ENCODE measurements around the gene PDLIM5. TPM values are rescaled to one million over a fixed set of nuclear protein-coding genes. Genes with fewer than 3 reads are reported as not detected.

The PDLIM5 gene
- total RNA-seq, 2 donors from 2014 or later: 129 to 168 TPM

DNA sequence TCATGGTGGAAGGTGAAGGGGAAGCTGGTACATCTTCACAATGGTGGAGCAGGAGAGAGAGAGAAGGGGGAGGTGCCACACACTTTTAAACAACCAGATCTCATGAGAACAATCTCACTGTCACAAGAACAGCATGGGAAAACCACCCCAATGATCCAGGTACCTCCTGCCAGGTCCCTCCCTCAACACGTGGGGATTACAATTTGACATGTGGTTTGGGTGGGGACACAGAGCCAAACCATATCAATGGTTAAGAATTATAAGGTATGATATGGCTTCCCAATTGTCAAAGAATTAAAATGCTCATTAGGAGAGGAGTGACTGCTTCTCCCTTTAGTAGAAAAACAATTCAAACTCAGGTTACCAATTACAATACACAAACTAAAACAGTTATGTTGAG lies 143.3 kb downstream of the PDLIM5 start:
- Histone ChIP-seq H3K9ac (ENCODE audit: low read depth in 2 of 2, low read length in 2 of 2) (no peak overlapping the region), H3K4me1 (no peaks in the 10 kb centered on the region), H3K27ac (no peak overlapping the region), H3K9me3 (no peaks in the 10 kb centered on the region), H3K36me3 (no peaks in the 10 kb centered on the region), H3K27me3 (no peaks in the 10 kb centered on the region), H3K4me3 (no peak overlapping the region)
- intact Hi-C loops (cut with DNase I): no loop called here
- TF ChIP-seq CTCF (IDR thresholded peaks at IDR 0.05): no peak
- DNase-seq: no peak

GRCh38 chr4:94595880-94596483 lies 144.2 kb downstream of the PDLIM5 start:
- Histone ChIP-seq H3K27me3 (no peaks in the 10 kb centered on the region), H3K27ac (no peak overlapping the region), H3K9me3 (no peaks in the 10 kb centered on the region), H3K9ac (ENCODE audit: low read depth in 2 of 2, low read length in 2 of 2) (no peak overlapping the region), H3K4me3 (no peak overlapping the region), H3K4me1 (no peaks in the 10 kb centered on the region), H3K36me3 (no peaks in the 10 kb centered on the region)
- no peak for DNase-seq
- TF ChIP-seq CTCF (IDR thresholded peaks at IDR 0.05): peak; percentile 51
- intact Hi-C loops (cut with DNase I): no loop called here

DNA sequence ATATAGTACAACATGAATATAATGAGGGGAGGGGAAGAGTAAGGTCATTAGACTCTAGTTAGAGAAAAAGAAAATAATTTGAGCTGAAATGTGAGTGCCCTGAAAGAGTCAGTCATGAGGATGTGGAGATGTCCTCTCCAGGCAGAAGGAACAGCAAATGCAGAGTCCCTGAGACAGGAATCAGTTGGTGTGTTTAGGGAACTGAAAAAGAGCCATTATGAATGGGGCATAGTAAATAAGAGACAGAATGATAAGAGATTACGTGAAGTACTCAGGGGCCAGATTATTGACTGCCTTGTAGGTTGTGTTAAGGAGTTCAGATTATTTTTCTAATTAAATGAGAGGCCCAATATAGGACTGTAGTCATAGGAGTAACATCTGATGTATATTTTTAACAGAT lies 147.0 kb downstream of the PDLIM5 start:
- H3K4me3 ChIP-seq: no peak overlapping the region
- intact Hi-C loops (cut with DNase I): no loop called here
- no peak for TF ChIP-seq CTCF (IDR thresholded peaks at IDR 0.05)
- H3K9me3 ChIP-seq: no peaks in the 10 kb centered on the region
- no peaks in the 10 kb centered on the region for H3K4me1 ChIP-seq
- DNase-seq: no peak
- no peaks in the 10 kb centered on the region for H3K27me3 ChIP-seq
- H3K36me3 ChIP-seq: no peaks in the 10 kb centered on the region
- no peak overlapping the region for H3K9ac ChIP-seq (ENCODE audit: low read depth in 2 of 2, low read length in 2 of 2)
- H3K27ac ChIP-seq: no peak overlapping the region

- Histone ChIP-seq H3K9ac (ENCODE audit: low read depth in 2 of 2, low read length in 2 of 2) (no peak overlapping the region), H3K4me1 (no peaks in the 10 kb centered on the region), H3K4me3 (no peak overlapping the region), H3K27me3 (no peaks in the 10 kb centered on the region), H3K36me3 (no peaks in the 10 kb centered on the region), H3K27ac (no peak overlapping the region), H3K9me3 (no peaks in the 10 kb centered on the region)
- DNase-seq: no peak
- intact Hi-C loops (cut with DNase I): no loop called here
- no peak for TF ChIP-seq CTCF (IDR thresholded peaks at IDR 0.05)
These were observed 151.5 kb downstream of the PDLIM5 start for GRCh38 chr4:94603170-94603747.

- Histone ChIP-seq H3K27me3 (no peaks in the 10 kb centered on the region), H3K9ac (ENCODE audit: low read depth in 2 of 2, low read length in 2 of 2) (no peak overlapping the region), H3K9me3 (no peaks in the 10 kb centered on the region), H3K36me3 (no peaks in the 10 kb centered on the region), H3K4me3 (no peak overlapping the region), H3K4me1 (no peaks in the 10 kb centered on the region), H3K27ac (no peak overlapping the region)
- DNase-seq: no peak
- intact Hi-C loops (cut with DNase I): no loop called here
- no peak for TF ChIP-seq CTCF (IDR thresholded peaks at IDR 0.05)
These were observed 153.6 kb downstream of the PDLIM5 start for GRCh38 chr4:94605241-94605805.

All from colonic mucosa (tissue), 4 donors.